Thymus (tissue), 11 donors: ENCODE measurements around the gene LRRC30. TPM values are rescaled to one million over a fixed set of nuclear protein-coding genes. Genes with fewer than 3 reads are reported as not detected.

Experiments used
- DNase-seq, 9 donors: peaks; one replicate each; pipeline ENCODE4 v3.0.0-alpha.2; 2013; ENCODE audit warnings: low spot score in 9 of 9, low read depth in 6 of 9, missing footprints in 1 of 9
- H3K27ac ChIP-seq, 2 donors: one replicate each; pipeline ENCODE4 v1.5.1; 2013; ENCODE audit warnings: control low read depth in 1 of 2, low read depth in 1 of 2, low read length in 1 of 2, mild to moderate bottlenecking in 1 of 2, moderate library complexity in 1 of 2
- H3K27me3 ChIP-seq, 2 donors: one replicate each; pipeline ENCODE4 v1.5.1; 2013; ENCODE audit warnings: low read length in 1 of 2; ENCODE audit not compliant: control insufficient read depth in 2 of 2, insufficient read depth in 1 of 2
- H3K36me3 ChIP-seq, 2 donors: one replicate each; pipeline ENCODE4 v1.5.1; 2013; ENCODE audit warnings: low read length in 1 of 2, mild to moderate bottlenecking in 1 of 2, moderate library complexity in 1 of 2; ENCODE audit not compliant: control insufficient read depth in 2 of 2, insufficient read depth in 2 of 2
- H3K4me1 ChIP-seq, 2 donors: one replicate each; pipeline ENCODE4 v1.5.1; 2013; ENCODE audit warnings: low read length in 2 of 2; ENCODE audit not compliant: control insufficient read depth in 2 of 2, insufficient read depth in 2 of 2
- H3K4me3 ChIP-seq, 2 donors: one replicate each; pipeline ENCODE4 v1.5.1; 2013; ENCODE audit warnings: low read length in 2 of 2, control low read depth in 1 of 2, mild to moderate bottlenecking in 1 of 2
- H3K9me3 ChIP-seq, 2 donors: one replicate each; pipeline ENCODE4 v1.5.1; 2013; ENCODE audit warnings: low read length in 1 of 2, mild to moderate bottlenecking in 1 of 2; ENCODE audit not compliant: control insufficient read depth in 2 of 2, insufficient read depth in 1 of 2
- WGBS: extraction: QIAGEN DNeasy Blood & Tissue Kit; methylation state at CpG from one replicate; pipeline ENCODE4 v1.1.7; 2013; 5-methylcytosine and 5-hydroxymethylcytosine counted together
- polyA plus RNA-seq: library from polyadenylated mRNA; stranded (reverse); fragments of 200-250 nt; gene quantifications from one replicate; pipeline ENCODE4 v1.2.3, GENCODE V29; 2013
- total RNA-seq: library from RNA; stranded (reverse); fragments of 120-200 nt; gene quantifications from one replicate; pipeline ENCODE4 v1.2.4, GENCODE V29; 2013
- donor health status: healthy.

The LRRC30 gene
- total and polyA plus RNA-seq, 2 donors: 0.05 to 0.14 TPM

DNA sequence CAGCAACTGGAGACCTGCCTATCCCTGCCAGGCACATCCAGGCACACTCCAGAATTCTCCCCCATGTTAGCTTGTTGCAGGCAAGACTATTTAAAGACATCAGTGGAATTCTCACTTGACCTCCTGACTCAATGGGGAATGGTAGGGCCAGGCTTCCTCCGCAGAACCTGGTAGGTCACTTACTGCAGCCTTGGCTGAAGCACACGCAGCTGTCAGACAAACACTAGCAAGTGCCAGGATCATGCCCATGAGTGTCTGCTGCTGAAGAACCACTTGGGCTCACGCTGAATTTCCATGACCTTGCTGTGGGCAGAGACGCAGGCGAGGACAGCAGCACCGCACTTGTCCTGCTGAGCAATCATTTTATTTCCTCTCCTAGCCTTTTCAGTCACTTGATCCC, 3.2 kb downstream of the LRRC30 start:
- DNase-seq: no peak
- Histone ChIP-seq H3K4me3 (no peak overlapping the region), H3K27me3 (no peaks in the 10 kb centered on the region), H3K27ac (no peak overlapping the region), H3K36me3 (no peaks in the 10 kb centered on the region), H3K4me1 (no peaks in the 10 kb centered on the region), H3K9me3 (no peaks in the 10 kb centered on the region)
- 96% methylated on average over 6 of the region's 6 CpGs for WGBS

DNA sequence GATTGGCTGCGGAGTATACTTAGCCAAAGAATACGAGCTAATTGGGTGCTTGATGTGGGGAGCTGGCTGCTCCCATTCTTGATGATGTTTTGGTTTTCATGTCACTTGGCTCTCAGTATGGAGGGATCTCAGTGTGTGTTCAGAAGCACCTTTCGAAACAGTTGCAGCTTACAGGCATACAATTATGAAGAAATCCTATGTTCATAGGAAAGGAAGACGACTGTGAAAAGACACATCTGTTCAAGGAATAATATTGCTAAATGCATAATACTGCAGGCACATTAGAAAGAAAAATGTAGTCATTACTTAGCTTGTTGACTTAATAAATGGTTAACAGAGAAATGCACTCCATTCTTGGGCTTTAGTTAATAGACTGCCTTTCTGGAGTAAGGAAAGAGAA, 4.1 kb downstream of the LRRC30 start:
- 96% methylated on average over 4 of the region's 4 CpGs for WGBS
- Histone ChIP-seq H3K4me3 (no peak overlapping the region), H3K27ac (no peak overlapping the region), H3K4me1 (no peaks in the 10 kb centered on the region), H3K9me3 (no peaks in the 10 kb centered on the region), H3K27me3 (no peaks in the 10 kb centered on the region), H3K36me3 (no peaks in the 10 kb centered on the region)
- DNase-seq: no peak

DNA sequence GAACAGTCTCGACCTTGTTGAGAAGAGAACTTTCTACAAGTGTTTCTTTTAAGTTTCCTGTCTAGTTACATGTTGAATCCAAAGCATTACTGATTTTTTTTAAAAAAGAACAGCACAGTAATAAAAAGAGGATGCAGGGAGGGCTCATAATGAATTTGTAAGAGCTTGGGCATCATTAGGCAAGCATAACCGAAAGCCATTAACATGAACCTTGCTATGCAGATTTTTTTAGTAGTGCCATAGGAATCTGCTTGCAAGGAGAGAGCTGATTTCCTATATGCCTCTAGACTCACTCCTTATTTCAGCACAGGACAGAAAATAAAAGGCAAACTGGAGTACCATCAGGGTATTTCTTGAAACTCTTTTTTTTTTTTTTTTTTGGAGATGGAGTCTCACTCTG, 5.2 kb downstream of the LRRC30 start:
- Histone ChIP-seq H3K4me1 (no peaks in the 10 kb centered on the region), H3K36me3 (no peaks in the 10 kb centered on the region), H3K27ac (no peak overlapping the region), H3K27me3 (no peaks in the 10 kb centered on the region), H3K4me3 (no peak overlapping the region), H3K9me3 (no peaks in the 10 kb centered on the region)
- DNase-seq: no peak
- WGBS: 88% methylated on average over 2 of the region's 2 CpGs

DNA sequence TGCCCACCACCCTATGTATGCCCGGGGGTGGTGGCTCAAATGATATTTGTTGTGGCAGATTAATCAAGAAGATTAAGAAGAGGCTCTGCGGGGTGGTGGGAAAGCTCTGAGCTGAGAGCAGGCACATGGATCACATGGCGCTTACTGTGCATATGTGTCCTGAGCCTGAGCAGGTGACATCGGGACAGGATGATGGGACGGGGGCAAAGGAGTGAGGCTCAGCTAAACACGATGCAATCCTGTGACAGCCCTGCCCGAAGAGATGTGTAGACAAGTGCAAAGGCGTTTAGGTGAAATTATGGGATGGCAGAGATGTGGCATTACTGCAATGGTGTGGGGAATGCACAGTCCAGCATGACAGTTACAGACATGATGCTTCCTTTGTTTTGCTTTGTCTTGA, 6.0 kb downstream of the LRRC30 start:
- Histone ChIP-seq H3K9me3 (no peaks in the 10 kb centered on the region), H3K4me1 (no peaks in the 10 kb centered on the region), H3K27ac (no peak overlapping the region), H3K4me3 (no peak overlapping the region), H3K36me3 (no peaks in the 10 kb centered on the region), H3K27me3 (no peaks in the 10 kb centered on the region)
- no peak for DNase-seq
- WGBS: 96% methylated on average over 8 of the region's 8 CpGs

DNA sequence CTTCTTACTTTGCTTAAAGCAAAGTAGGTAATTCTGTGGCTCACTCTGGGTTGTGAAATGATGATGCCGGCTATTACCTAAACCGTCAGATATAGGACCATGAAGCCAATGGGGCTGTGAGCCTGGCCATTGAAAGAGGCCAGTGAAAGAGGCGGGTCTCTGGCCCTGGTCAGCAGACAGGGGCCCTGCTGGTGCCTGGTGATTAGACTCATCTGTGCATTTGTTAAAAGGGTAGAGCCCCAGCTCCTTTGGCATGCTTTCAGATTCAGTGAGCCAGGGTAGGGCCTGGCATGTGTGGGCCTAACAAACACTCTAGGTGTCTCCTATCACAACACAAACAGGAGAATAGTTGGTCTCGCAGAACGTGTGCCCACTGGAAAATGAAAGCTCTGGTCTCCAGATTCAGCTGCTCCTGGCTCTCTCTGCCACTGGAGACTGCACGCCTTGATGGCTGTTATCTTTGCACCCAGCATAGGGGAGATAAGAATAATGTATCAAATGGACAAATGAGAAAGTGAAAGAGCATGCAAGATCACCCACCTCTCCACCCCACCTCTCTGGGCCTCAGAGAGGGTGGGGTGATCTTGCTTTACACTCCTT, 6.9 kb downstream of the LRRC30 start:
- DNase-seq: no peak
- no peak overlapping the region for H3K4me3 ChIP-seq
- H3K27me3 ChIP-seq: no peaks in the 10 kb centered on the region
- 87% methylated on average over 6 of the region's 6 CpGs for WGBS
- no peaks in the 10 kb centered on the region for H3K9me3 ChIP-seq
- no peaks in the 10 kb centered on the region for H3K4me1 ChIP-seq
- no peak overlapping the region for H3K27ac ChIP-seq
- H3K36me3 ChIP-seq: no peaks in the 10 kb centered on the region

DNA sequence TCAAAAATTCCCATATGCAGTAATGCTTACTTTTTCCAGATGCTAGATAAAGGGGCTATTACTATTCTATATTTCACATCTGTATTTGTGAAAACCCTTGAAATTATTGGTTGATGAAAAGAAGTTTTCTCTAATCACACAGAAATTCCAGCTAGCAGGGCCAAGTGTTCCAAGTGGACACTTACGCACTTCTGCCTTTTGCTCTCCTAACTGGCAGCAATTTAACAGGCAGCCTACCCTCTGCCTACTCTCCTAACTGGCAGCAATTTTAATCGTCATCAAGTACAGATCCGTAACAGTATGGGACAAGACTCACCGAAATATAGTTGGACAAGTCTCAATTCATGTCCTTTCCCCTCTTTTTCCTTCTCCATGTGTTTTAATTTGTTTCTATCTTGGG, 12.0 kb downstream of the LRRC30 start:
- H3K9me3 ChIP-seq: no peaks in the 10 kb centered on the region
- WGBS: 98% methylated on average over 4 of the region's 4 CpGs
- H3K27ac ChIP-seq: no peak overlapping the region
- no peaks in the 10 kb centered on the region for H3K4me1 ChIP-seq
- no peak overlapping the region for H3K4me3 ChIP-seq
- H3K36me3 ChIP-seq: no peaks in the 10 kb centered on the region
- H3K27me3 ChIP-seq: no peaks in the 10 kb centered on the region
- DNase-seq: no peak

DNA sequence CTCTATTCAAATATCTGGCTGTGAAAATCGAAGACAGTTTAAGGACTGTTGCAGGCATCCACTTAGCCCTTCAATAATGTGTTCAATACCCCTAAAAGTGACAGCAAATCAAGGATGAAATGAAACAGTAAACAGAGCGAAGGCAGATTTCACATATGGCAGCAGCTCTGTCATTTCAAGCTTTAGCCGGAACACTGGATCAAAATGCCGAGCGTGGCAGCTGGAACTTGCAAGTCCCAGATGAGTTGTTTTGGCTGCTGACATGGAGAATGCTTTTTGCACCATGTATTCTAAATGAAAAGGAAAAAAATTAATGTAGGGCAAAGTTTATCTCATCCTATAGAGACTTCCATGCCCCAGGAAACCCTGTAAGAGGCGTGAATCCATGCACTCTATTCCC, 18.0 kb downstream of the LRRC30 start:
- DNase-seq: no peak
- Histone ChIP-seq H3K27ac (no peak overlapping the region), H3K27me3 (no peaks in the 10 kb centered on the region), H3K4me1 (no peaks in the 10 kb centered on the region), H3K9me3 (no peaks in the 10 kb centered on the region), H3K4me3 (no peak overlapping the region), H3K36me3 (no peaks in the 10 kb centered on the region)
- WGBS: 90% methylated on average over 6 of the region's 6 CpGs

DNA sequence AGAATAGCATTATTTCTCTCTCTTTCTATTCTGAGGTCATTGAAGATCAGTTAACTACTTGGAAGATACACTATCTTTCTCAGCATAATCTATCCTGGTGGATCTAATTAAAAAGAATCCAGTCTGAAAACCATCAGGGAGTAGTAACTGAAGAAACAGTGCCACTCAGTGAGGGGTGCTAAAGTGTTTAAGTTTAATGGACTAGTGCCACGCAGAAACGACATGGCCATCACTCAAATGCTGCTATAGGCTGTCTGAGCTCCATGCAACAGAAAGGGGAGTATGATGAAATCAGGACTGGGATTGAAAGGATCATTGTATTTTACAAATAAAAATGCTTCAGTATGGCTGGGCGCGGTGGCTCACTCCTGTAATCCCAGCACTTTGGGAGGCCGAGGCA, 23.3 kb downstream of the LRRC30 start:
- no peak for DNase-seq
- Histone ChIP-seq H3K9me3 (no peaks in the 10 kb centered on the region), H3K27ac (no peak overlapping the region), H3K4me1 (no peaks in the 10 kb centered on the region), H3K27me3 (no peaks in the 10 kb centered on the region), H3K4me3 (no peak overlapping the region), H3K36me3 (no peaks in the 10 kb centered on the region)
- WGBS: 98% methylated on average over 5 of the region's 5 CpGs

DNA sequence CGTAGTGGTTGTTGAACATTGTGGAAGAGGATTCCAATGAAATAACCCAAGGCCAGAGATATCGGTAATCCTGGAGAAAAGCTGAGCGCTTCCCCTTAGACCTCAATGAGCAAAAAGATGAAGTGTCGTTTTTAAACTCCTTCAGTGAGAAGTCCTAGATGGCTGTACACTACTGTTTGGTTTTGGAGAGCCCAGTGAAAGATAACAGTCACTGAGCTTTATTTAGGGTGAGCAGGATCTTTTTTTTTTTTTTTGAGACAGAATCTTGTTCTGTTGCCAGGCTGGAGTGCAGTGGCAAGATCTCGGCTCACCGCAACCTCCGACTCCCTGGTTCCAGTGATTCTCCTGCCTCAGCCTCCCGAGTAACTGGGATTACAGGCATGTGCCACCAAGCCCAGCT, 24.2 kb downstream of the LRRC30 start:
- no peaks in the 10 kb centered on the region for H3K4me1 ChIP-seq
- DNase-seq: no peak
- no peaks in the 10 kb centered on the region for H3K27me3 ChIP-seq
- WGBS: 95% methylated on average over 8 of the region's 8 CpGs
- H3K4me3 ChIP-seq: no peak overlapping the region
- H3K36me3 ChIP-seq: no peaks in the 10 kb centered on the region
- no peak overlapping the region for H3K27ac ChIP-seq
- H3K9me3 ChIP-seq: no peaks in the 10 kb centered on the region

DNA sequence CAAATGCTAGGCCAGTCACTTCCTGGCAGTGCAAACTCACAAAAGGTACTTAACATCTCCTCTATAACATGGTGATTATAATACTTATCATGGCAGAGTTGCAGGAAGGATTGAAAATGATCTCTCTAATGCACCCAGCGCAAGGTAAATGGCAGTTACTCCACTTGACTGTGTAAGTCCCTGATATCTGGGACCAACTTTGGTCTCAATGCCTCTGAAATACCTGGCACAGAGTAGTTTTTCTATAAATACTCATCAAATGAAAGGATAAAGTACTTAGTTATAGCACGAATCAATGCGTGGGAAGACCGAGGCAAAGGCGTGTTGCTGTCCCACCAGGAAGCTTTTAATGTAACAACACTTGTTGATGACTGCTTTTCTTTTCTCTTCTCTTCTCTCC, 24.8 kb downstream of the LRRC30 start:
- no peak overlapping the region for H3K27ac ChIP-seq
- no peak overlapping the region for H3K4me3 ChIP-seq
- H3K4me1 ChIP-seq: no peaks in the 10 kb centered on the region
- no peaks in the 10 kb centered on the region for H3K27me3 ChIP-seq
- WGBS: 98% methylated on average over 5 of the region's 5 CpGs
- no peaks in the 10 kb centered on the region for H3K36me3 ChIP-seq
- no peaks in the 10 kb centered on the region for H3K9me3 ChIP-seq
- DNase-seq: no peak
